GM10266 (cell line): Measurements from ENCODE around the gene TMEM184A.

ENCODE experiments used
- DNase-seq: peaks from one replicate; pipeline ENCODE4 v3.0.0; 2012; ENCODE audit errors: extremely low spot score
- CTCF ChIP-seq: IDR thresholded peaks from 2 replicates; pipeline ENCODE4 v1.5.1; 2012; ENCODE audit warnings: mild to moderate bottlenecking, low read depth; ENCODE audit not compliant: control insufficient read depth, insufficient read depth; ENCODE audit errors: missing control alignments

The TMEM184A gene

GRCh38 chr7:1559626-1560590 lies 3.9 kb upstream of the TMEM184A start:
- TF ChIP-seq CTCF = no peak
- no peak for DNase-seq

- DNase-seq = no peak
- TF ChIP-seq CTCF = no peak
Measured at GRCh38 chr7:1558841-1559625, 3.0 kb upstream of the TMEM184A start.

- no peak for DNase-seq
- peak; percentile 1 for TF ChIP-seq CTCF
Measured at GRCh38 chr7:1558181-1558811, 2.3 kb upstream of the TMEM184A start.

GRCh38 chr7:1557771-1558170 lies 1.8 kb upstream of the TMEM184A start:
- no peak for DNase-seq
- no peak for TF ChIP-seq CTCF

GRCh38 chr7:1557006-1557405 lies 1.0 kb upstream of the TMEM184A start:
- TF ChIP-seq CTCF = no peak
- no peak for DNase-seq

GRCh38 chr7:1555046-1555812 lies 776 bp downstream of the TMEM184A start:
- no peak for DNase-seq
- no peak for TF ChIP-seq CTCF
